ENCODE data around the gene PGBD2. TPM values are rescaled to one million over a fixed set of nuclear protein-coding genes. Genes with fewer than 3 reads are reported as not detected.

PGBD2 gene
- total RNA-seq, 1 experiment from 2014 or later = 6.5 TPM

GRCh38 chr1:248872752-248873408 lies 33.2 kb upstream of the PGBD2 start (continued):
- TF ChIP-seq ARID4B (CRISPR knock-in tag; IDR thresholded peaks at IDR 0.05; ENCODE audit: borderline replicate concordance) = peak; percentile 47; the same call in 1 of the 2 replicates
- no peak for TF ChIP-seq NR1H2 (CRISPR knock-in tag; IDR thresholded peaks at IDR 0.05)
- no peak for TF ChIP-seq ETV6 (CRISPR knock-in tag; IDR thresholded peaks at IDR 0.05)
- TF ChIP-seq GABPB1 (CRISPR knock-in tag; IDR thresholded peaks at IDR 0.05) = no peak
- TF ChIP-seq E2F1 (CRISPR knock-in tag; IDR thresholded peaks at IDR 0.05) = no peak
- TF ChIP-seq SP1 (CRISPR knock-in tag; conservative IDR thresholded peaks at IDR 0.05) = no peak

GRCh38 chr1:248873409-248873992 lies 32.5 kb upstream of the PGBD2 start:
- H3K4me1 Mint-ChIP-seq = peaks cover 3% of the 10 kb centered on the region; the same call in 1 of the 2 replicates
- POLR2A ChIA-PET = interaction anchor here (1.4 to 2.4 kb wide), 6 partner anchors 11 to 47 kb away, joined by 3 to 20 read pairs (median 9); partner anchors contain the start of genes PGBD2, SH3BP5L, ZNF672 and ZNF692
- peaks cover 8% of the 10 kb centered on the region for H3K27me3 Mint-ChIP-seq (ENCODE audit: low read depth)
- H3K27ac Mint-ChIP-seq = peak overlapping the region; percentile 99
- peak; percentile 76 for ATAC-seq
- DNase-seq (ENCODE audit: low spot score) = peak; percentile 97
- CTCF ChIA-PET = interaction anchor here (0.7 to 3.2 kb wide), 10 partner anchors 10 to 47 kb away, joined by 3 to 40 read pairs (median 5); partner anchors contain the start of genes PGBD2, SH3BP5L, ZNF672 and ZNF692
- no peaks in the 10 kb centered on the region for H3K9me3 Mint-ChIP-seq
- H3K36me3 Mint-ChIP-seq = no peaks in the 10 kb centered on the region
- peak overlapping the region; percentile 96 for H3K4me3 Mint-ChIP-seq
- TF ChIP-seq CBFB (CRISPR knock-in tag; IDR thresholded peaks at IDR 0.05; ENCODE audit: low read depth) (no peak), FOXP4 (CRISPR knock-in tag; IDR thresholded peaks at IDR 0.05) (0 out of 2 replicates have a peak, but pooled peaks have one; percentile 36), FOXP1 (CRISPR knock-in tag; IDR thresholded peaks at IDR 0.05; ENCODE audit: borderline replicate concordance) (no peak; the same call in 1 of the 2 replicates), HMGXB4 (CRISPR knock-in tag; IDR thresholded peaks at IDR 0.05) (peak; percentile 98), ZNF232 (CRISPR knock-in tag; IDR thresholded peaks at IDR 0.05) (peak; percentile 31; the same call in 1 of the 2 replicates), ETV6 (CRISPR knock-in tag; IDR thresholded peaks at IDR 0.05) (peak; percentile 56; the same call in 1 of the 2 replicates), GTF2I (CRISPR knock-in tag; conservative IDR thresholded peaks at IDR 0.05) (no peak), MYBL2 (CRISPR knock-in tag; IDR thresholded peaks at IDR 0.05) (no peak), FOXK1 (CRISPR knock-in tag; IDR thresholded peaks at IDR 0.05) (peak; percentile 72; the same call in 1 of the 2 replicates), ARID4B (CRISPR knock-in tag; IDR thresholded peaks at IDR 0.05; ENCODE audit: borderline replicate concordance) (no peak), KAT7 (CRISPR knock-in tag; IDR thresholded peaks at IDR 0.05; ENCODE audit: borderline replicate concordance) (0 out of 2 replicates have a peak, but pooled peaks have one; percentile 49), ZNF138 (CRISPR knock-in tag; conservative IDR thresholded peaks at IDR 0.05) (no peak), E2F4 (CRISPR knock-in tag; IDR thresholded peaks at IDR 0.05; ENCODE audit: borderline replicate concordance, low read depth) (no peak), IRF2 (CRISPR knock-in tag; IDR thresholded peaks at IDR 0.05; ENCODE audit: borderline replicate concordance, low read depth) (no peak)
